ENCODE results near the gene COL5A1. TPM values are rescaled to one million over a fixed set of nuclear protein-coding genes. Genes with fewer than 3 reads are reported as not detected.
A peak's percentile ranks its signal among the peaks of the same experiment; 100 is the strongest.

Gene COL5A1
- total and polyA plus RNA-seq, 4 donors: 38.2 to 135 (median 88.3) TPM

DNA sequence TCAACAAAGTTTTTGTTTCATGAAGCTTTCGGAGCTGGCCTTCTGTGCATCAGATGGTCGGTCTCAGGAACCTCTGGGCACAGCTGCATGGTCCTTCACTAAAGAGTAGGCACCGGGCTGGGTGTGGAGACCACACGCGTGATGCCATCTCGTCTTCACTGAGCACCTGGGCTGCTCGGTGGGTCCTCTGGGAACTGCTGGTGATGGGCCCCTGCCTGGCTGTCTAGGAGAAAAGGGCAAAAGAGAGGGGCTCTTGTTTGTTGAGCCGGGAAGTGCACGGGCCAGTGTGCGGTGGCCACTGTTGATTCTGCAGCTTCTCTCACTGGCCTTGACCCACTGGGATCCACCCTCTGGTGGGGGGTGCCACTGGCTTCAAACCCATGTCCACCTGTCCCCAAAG lies 46.0 kb downstream of the COL5A1 start:
- Histone ChIP-seq H3K36me3 (ENCODE audit: control insufficient read depth, insufficient read depth, low read length) (peaks cover 3% of the 10 kb centered on the region), H3K9me3 (ENCODE audit: control insufficient read depth, insufficient read depth, low read length) (no peaks in the 10 kb centered on the region), H3K27ac (ENCODE audit: low read depth, low read length) (no peak overlapping the region), H3K4me3 (ENCODE audit: low read depth, low read length) (no peak overlapping the region), H3K4me1 (ENCODE audit: control insufficient read depth, insufficient read depth, low read length) (peaks cover 18% of the 10 kb centered on the region), H3K27me3 (ENCODE audit: control insufficient read depth, insufficient read depth, low read length) (no peaks in the 10 kb centered on the region)
- DNase-seq (ENCODE audit: low read depth in 4 of 6, low spot score in 6 of 6): no peak
- WGBS (ENCODE audit: insufficient coverage): 93% methylated on average over 10 of the region's 10 CpGs

DNA sequence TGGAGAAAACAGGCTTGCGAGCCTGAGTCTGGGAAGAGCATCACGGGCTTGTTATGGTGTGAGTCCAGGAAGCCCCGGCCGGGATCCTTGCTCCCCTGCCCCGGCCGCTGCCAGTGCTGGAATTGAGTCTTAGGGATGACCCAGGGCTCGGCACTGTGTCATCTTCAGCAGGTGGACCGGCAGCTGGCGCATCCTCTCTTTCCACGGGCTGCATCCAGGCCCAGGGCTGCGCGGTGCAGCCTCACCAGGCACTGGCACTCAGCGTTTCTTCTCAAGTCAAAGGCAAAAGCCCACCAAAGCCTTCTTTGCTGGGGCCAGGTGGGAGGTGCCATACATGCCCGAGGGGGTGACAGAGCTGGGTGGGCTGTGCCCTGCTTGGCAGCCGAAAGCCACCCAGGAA lies 46.6 kb downstream of the COL5A1 start:
- Histone ChIP-seq H3K4me1 (ENCODE audit: control insufficient read depth, insufficient read depth, low read length) (peaks cover 15% of the 10 kb centered on the region), H3K27me3 (ENCODE audit: control insufficient read depth, insufficient read depth, low read length) (no peaks in the 10 kb centered on the region), H3K36me3 (ENCODE audit: control insufficient read depth, insufficient read depth, low read length) (peaks cover 3% of the 10 kb centered on the region), H3K9me3 (ENCODE audit: control insufficient read depth, insufficient read depth, low read length) (no peaks in the 10 kb centered on the region), H3K27ac (ENCODE audit: low read depth, low read length) (no peak overlapping the region), H3K4me3 (ENCODE audit: low read depth, low read length) (no peak overlapping the region)
- no peak for DNase-seq (ENCODE audit: low read depth in 4 of 6, low spot score in 6 of 6)
- 91% methylated on average over 15 of the region's 15 CpGs for whole genome bisulfite sequencing (ENCODE audit: insufficient coverage)

DNA sequence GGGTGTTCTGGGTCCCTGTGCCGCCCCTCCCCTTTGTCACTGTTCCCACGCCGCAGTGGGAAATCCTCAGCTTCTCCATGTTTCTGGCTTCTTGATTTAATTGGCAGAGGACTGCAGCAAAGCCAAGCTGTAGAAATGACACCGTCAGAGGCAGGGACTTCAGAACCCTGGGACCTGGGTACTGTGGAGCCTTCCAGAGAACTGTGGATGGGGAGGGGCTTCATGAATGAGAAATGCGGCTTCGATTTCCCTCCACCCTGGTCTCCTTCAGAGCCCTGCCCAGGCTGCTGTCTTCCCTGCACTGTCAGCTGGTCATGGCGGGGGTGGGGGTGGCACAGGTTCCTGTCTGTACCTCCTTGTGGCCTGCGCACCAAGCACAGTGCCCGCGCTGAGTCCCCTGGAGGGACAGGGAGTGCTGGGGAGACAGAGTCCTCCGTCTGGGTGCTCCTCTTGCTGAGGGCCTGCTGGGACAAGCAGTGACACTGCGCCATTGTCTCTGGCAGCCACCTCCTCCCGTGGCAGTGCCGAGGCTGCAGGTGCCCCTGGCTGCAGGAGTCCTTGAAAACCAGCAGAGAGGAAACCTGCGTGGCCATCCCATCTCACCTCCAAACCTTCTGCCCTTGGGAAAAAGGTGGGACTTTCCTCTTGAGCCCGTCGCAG lies 47.2 kb downstream of the COL5A1 start:
- no peaks in the 10 kb centered on the region for H3K9me3 ChIP-seq (ENCODE audit: control insufficient read depth, insufficient read depth, low read length)
- no peak for DNase-seq (ENCODE audit: low read depth in 4 of 6, low spot score in 6 of 6)
- no peaks in the 10 kb centered on the region for H3K27me3 ChIP-seq (ENCODE audit: control insufficient read depth, insufficient read depth, low read length)
- 83% methylated on average over 13 of the region's 17 CpGs for WGBS (ENCODE audit: insufficient coverage)
- no peak overlapping the region for H3K4me3 ChIP-seq (ENCODE audit: low read depth, low read length)
- H3K36me3 ChIP-seq (ENCODE audit: control insufficient read depth, insufficient read depth, low read length): peaks cover 3% of the 10 kb centered on the region
- no peak overlapping the region for H3K27ac ChIP-seq (ENCODE audit: low read depth, low read length)
- H3K4me1 ChIP-seq (ENCODE audit: control insufficient read depth, insufficient read depth, low read length): peaks cover 15% of the 10 kb centered on the region

DNA sequence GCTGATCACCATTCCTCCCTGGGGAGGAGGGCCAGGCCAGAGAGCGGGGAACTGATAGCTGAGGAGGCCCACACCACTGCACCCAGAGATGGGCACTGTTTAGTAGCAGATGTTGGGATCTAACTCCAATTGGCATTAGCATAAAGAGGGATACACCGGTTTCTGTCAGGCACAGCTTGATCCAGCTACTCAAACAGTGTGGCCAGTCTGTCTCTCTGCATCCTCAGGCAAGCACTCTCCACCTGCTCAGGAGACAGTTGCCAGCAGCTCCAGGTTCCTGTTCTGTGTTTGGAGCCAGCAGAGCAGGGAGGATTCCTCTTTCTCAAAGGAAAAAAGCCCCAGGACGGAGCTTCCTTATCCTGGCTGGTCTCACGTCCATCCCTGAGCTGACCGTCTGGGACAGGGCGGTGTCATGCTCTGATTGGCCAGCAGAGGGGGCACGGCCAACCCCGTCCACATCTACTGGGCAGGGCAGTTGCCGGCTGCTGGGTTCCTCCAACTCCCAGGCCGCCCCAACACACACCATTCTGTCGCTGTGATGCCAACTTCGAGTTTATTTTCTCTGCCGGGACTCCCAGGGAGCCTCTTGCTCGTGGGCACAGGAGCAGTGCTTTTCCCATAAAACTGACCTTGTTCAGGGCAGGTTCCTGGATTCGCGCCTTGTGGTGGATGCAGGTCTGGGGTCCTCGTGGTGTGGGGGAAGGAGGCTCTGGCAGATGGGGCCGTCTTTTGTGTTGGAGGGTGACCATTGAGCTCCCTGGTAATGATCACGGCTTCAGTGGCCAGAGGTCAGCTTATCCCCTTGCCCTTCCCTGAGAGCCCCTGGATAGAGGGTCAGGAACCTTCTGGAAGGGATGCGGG lies 47.9 kb downstream of the COL5A1 start:
- peaks cover 3% of the 10 kb centered on the region for H3K36me3 ChIP-seq (ENCODE audit: control insufficient read depth, insufficient read depth, low read length)
- H3K4me3 ChIP-seq (ENCODE audit: low read depth, low read length): no peak overlapping the region
- WGBS (ENCODE audit: insufficient coverage): 49% methylated on average over 18 of the region's 20 CpGs
- no peak overlapping the region for H3K27ac ChIP-seq (ENCODE audit: low read depth, low read length)
- peak in 2 of 6 donors; percentile 63 for DNase-seq (ENCODE audit: low read depth in 4 of 6, low spot score in 6 of 6)
- peaks cover 15% of the 10 kb centered on the region for H3K4me1 ChIP-seq (ENCODE audit: control insufficient read depth, insufficient read depth, low read length)
- H3K27me3 ChIP-seq (ENCODE audit: control insufficient read depth, insufficient read depth, low read length): no peaks in the 10 kb centered on the region
- H3K9me3 ChIP-seq (ENCODE audit: control insufficient read depth, insufficient read depth, low read length): no peaks in the 10 kb centered on the region

DNA sequence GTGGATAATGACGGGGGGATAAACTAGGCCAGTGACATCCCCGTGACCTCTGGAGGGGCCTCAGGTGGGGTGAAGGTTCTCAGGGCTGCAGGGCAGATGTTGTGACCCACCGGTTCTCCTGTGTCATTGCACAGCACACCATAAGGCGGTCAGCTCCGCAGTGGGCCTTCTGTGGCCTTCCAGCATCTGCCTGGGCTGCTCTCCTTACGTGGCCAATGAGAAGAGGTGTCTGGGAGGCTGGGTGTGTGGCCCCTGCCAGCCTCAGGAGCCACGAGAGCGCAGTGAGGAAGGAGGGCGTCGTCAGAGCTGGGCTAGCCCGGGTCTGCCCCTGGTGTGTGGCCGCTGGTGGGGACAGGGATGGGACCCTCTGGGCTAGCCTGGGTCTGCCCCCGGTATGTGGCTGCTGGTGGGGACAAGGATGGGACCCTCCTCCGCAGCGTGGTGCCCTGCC lies 48.7 kb downstream of the COL5A1 start:
- Histone ChIP-seq H3K4me3 (ENCODE audit: low read depth, low read length) (no peak overlapping the region), H3K9me3 (ENCODE audit: control insufficient read depth, insufficient read depth, low read length) (no peaks in the 10 kb centered on the region), H3K4me1 (ENCODE audit: control insufficient read depth, insufficient read depth, low read length) (peaks cover 15% of the 10 kb centered on the region), H3K27ac (ENCODE audit: low read depth, low read length) (no peak overlapping the region), H3K27me3 (ENCODE audit: control insufficient read depth, insufficient read depth, low read length) (no peaks in the 10 kb centered on the region), H3K36me3 (ENCODE audit: control insufficient read depth, insufficient read depth, low read length) (peaks cover 3% of the 10 kb centered on the region)
- 94% methylated on average over 13 of the region's 15 CpGs for WGBS (ENCODE audit: insufficient coverage)
- DNase-seq (ENCODE audit: low read depth in 4 of 6, low spot score in 6 of 6): no peak

DNA sequence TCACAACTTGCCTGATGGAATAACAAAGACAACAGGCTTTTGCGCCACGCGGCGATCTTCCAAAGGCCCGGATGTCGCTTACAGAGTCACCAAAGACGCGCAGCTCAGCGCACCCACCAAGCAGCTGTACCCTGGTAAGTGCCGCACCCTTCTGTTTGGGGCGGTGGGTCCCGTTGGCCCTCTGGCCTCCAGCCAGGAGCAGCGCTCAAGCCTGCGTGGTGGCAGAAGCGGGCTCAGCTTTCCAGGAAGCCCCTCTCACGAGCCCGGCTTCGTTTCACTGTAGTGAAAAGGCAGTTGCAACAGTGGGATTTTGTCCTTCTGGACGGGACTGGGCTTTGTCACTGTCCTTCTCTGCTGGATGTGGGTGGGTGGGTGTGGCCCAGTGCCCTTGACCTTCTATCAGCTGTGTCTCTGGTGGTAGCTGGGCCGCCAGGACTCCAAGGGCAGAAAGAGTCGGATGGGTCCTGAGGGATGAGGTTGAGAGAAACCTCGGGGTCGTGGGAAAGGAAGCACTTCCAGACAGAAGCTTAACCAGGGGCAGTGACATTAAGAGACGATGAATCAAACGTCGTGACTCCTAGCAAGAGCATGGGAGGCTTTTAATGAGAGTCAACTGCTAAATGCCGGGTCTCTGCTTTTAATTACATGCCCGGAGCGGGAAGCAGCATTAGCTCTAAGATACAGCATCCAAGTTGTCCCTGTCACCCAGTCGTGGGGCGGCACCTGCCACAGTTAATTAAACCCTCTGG lies 49.5 kb downstream of the COL5A1 start:
- peaks cover 3% of the 10 kb centered on the region for H3K36me3 ChIP-seq (ENCODE audit: control insufficient read depth, insufficient read depth, low read length)

DNA sequence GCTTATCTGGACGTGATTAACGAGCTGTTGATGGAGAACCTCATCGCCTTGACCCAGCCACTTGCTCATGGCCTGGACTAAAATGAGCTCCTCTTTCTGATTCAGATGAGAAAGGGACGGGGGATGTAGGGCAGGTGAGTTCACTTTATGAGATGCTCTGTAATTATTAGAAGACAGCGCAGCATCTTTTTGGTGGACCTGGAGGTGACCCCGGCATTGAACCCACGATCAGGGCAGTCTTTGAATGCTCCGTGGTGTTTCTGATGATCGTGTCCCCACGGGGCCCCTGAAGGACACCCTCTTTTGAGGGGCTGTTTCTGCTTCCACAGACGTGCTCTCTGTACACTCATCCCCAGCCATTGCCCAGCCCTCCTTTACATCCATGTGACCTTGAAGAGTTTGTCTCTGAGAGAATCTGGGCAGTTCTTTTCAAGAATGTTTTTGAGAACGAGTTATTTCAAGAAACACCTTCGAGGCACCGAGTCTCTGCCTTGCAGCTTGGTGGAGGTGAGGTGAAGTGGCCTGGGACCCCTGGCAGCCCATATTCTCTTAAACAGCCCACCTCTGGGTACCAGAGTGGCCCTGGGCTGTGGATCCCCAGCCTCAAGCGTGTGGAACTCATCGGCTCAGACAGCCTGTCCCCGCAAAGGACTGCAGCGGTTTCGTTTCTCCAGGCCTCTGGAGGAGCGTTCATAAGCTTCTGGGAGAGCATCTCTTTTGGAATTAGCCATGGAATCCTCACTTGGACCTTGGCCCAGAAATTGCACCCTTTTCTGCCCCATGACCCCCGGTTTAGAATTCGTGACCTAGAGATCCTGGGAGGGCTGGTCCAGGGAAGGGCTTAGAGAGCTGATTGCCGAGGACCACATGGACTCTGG lies 50.3 kb downstream of the COL5A1 start:
- WGBS (ENCODE audit: insufficient coverage): 90% methylated on average over 19 of the region's 23 CpGs
- peaks cover 3% of the 10 kb centered on the region for H3K36me3 ChIP-seq (ENCODE audit: control insufficient read depth, insufficient read depth, low read length)
- no peaks in the 10 kb centered on the region for H3K9me3 ChIP-seq (ENCODE audit: control insufficient read depth, insufficient read depth, low read length)
- H3K27ac ChIP-seq (ENCODE audit: low read depth, low read length): no peak overlapping the region
- H3K4me1 ChIP-seq (ENCODE audit: control insufficient read depth, insufficient read depth, low read length): peaks cover 15% of the 10 kb centered on the region
- no peak overlapping the region for H3K4me3 ChIP-seq (ENCODE audit: low read depth, low read length)
- no peak for DNase-seq (ENCODE audit: low read depth in 4 of 6, low spot score in 6 of 6)
- H3K27me3 ChIP-seq (ENCODE audit: control insufficient read depth, insufficient read depth, low read length): no peaks in the 10 kb centered on the region

More for the DNA sequence above, 49.5 kb downstream of the COL5A1 start:
- Histone ChIP-seq H3K4me3 (ENCODE audit: low read depth, low read length) (no peak overlapping the region), H3K27me3 (ENCODE audit: control insufficient read depth, insufficient read depth, low read length) (no peaks in the 10 kb centered on the region), H3K27ac (ENCODE audit: low read depth, low read length) (no peak overlapping the region), H3K4me1 (ENCODE audit: control insufficient read depth, insufficient read depth, low read length) (peaks cover 15% of the 10 kb centered on the region), H3K9me3 (ENCODE audit: control insufficient read depth, insufficient read depth, low read length) (no peaks in the 10 kb centered on the region)
- WGBS (ENCODE audit: insufficient coverage): 74% methylated on average over 31 of the region's 31 CpGs
- DNase-seq (ENCODE audit: low read depth in 4 of 6, low spot score in 6 of 6): peak in 1 of 6 donors; percentile 52

DNA sequence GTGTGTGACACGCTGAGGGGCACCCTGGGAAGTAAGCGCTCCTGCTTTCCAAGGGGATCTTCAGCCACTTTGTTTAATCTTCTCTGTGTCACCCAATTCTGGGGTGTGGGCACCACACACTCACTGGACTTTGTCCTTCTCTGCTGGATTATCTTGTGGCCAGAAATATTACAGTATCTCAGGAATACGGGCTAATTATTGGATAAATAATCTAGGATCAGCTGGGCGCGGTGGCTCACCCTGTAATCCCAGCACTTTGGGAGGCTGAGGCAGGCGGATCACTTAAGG lies 50.9 kb downstream of the COL5A1 start:
- H3K27ac ChIP-seq (ENCODE audit: low read depth, low read length): no peak overlapping the region
- H3K9me3 ChIP-seq (ENCODE audit: control insufficient read depth, insufficient read depth, low read length): no peaks in the 10 kb centered on the region
- DNase-seq (ENCODE audit: low read depth in 4 of 6, low spot score in 6 of 6): no peak
- H3K4me3 ChIP-seq (ENCODE audit: low read depth, low read length): no peak overlapping the region
- 91% methylated on average over 5 of the region's 6 CpGs for WGBS (ENCODE audit: insufficient coverage)
- no peaks in the 10 kb centered on the region for H3K27me3 ChIP-seq (ENCODE audit: control insufficient read depth, insufficient read depth, low read length)
- H3K4me1 ChIP-seq (ENCODE audit: control insufficient read depth, insufficient read depth, low read length): peaks cover 19% of the 10 kb centered on the region
- peaks cover 3% of the 10 kb centered on the region for H3K36me3 ChIP-seq (ENCODE audit: control insufficient read depth, insufficient read depth, low read length)

DNA sequence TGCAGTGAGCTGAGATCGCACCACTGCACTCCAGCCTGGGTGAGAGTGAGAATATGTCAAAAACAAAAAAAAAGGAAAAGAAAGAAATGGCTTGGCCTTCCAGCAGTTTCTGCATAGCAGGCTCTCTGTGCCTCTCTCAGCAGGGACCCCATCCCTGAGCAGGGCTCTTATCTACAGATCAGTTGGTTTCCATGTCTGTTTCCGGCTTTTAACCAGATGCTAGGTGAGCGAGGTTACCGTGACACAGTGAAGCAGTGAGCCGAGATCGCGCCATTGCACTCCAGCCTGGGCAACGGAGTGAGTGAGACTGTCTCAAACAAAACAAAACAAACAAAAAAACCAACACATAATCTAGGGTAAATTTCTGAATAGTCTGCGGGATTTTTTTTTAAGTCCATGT lies 51.4 kb downstream of the COL5A1 start:
- DNase-seq (ENCODE audit: low read depth in 4 of 6, low spot score in 6 of 6): no peak
- no peaks in the 10 kb centered on the region for H3K27me3 ChIP-seq (ENCODE audit: control insufficient read depth, insufficient read depth, low read length)

More for the DNA sequence above, 51.4 kb downstream of the COL5A1 start:
- Histone ChIP-seq H3K4me3 (ENCODE audit: low read depth, low read length) (no peak overlapping the region), H3K9me3 (ENCODE audit: control insufficient read depth, insufficient read depth, low read length) (no peaks in the 10 kb centered on the region), H3K4me1 (ENCODE audit: control insufficient read depth, insufficient read depth, low read length) (peaks cover 20% of the 10 kb centered on the region), H3K36me3 (ENCODE audit: control insufficient read depth, insufficient read depth, low read length) (peaks cover 3% of the 10 kb centered on the region), H3K27ac (ENCODE audit: low read depth, low read length) (no peak overlapping the region)
- 73% methylated on average over 2 of the region's 9 CpGs for WGBS (ENCODE audit: insufficient coverage)

All from spinal cord (tissue), 10 donors.